GM12878 (cell line): ENCODE results near the gene LIG3. TPM values are rescaled to one million over a fixed set of nuclear protein-coding genes. Genes with fewer than 3 reads are reported as not detected.
"Not testable (repeated sequence)": the region's sequence is repeated elsewhere in the genome, so short reads cannot be mapped to it uniquely, and the experiment has no call there.

Experiments used
- ATAC-seq: fragments of 200-7000 bp; cut with Tn5 transposase; 3 replicates; pipeline ENCODE4 v1.9.1; 2020; ENCODE audit warnings: mild to moderate bottlenecking, moderate library complexity
- BruUV-seq: library from RNA; stranded (reverse); fragments of 400-500 nt; replicated peaks from 2 replicates; lab custom pipeline; 2021; lab: Mats Ljungman, UMichigan
- CTCF ChIA-PET: fragments of 300-600 bp; sonication (Branson Sonifier 250); formaldehyde crosslinking; extraction: SDS; loops from one replicate; lab custom pipeline; 2021; ENCODE audit warnings: inconsistent platforms; lab: Yijun Ruan, JAX
- POLR2A ChIA-PET: fragments of 350-600 bp; formaldehyde crosslinking; extraction: SDS; loops from one replicate; lab custom pipeline; 2021; ENCODE audit warnings: inconsistent platforms; lab: Charles Lee
- RAD21 ChIA-PET: fragments of 300-600 bp; sonication (Branson Sonifier 250); formaldehyde crosslinking; loops from one replicate; lab custom pipeline; 2023; ENCODE audit warnings: antibody characterized with exemption; ENCODE audit not compliant: unreplicated experiment; lab: Charles Lee
- SMC1A ChIA-PET: fragments of 300-600 bp; sonication (Branson Sonifier 250); formaldehyde crosslinking; loops from one replicate; lab custom pipeline; 2023; ENCODE audit not compliant: unreplicated experiment, uncharacterized antibody; lab: Charles Lee
- DNase-seq: peaks from one replicate; pipeline ENCODE4 v3.0.0-alpha.2; 2011; ENCODE audit warnings: low read depth, low spot score
- FAIRE-seq: peaks from 3 replicates; lab custom pipeline; 2011; peaks lifted over from hg19 to GRCh38; lab: Jason Lieb, UNC
- H2AFZ ChIP-seq: 2 replicates; pipeline ENCODE4 v1.6.0; 2011; ENCODE audit warnings: low read depth, low read length, control low read depth; ENCODE audit not compliant: control insufficient read depth
- H3K27ac ChIP-seq: 2 replicates; pipeline ENCODE4 v1.5.1; 2011; ENCODE audit warnings: control low read depth; ENCODE audit not compliant: control insufficient read depth, insufficient read depth
- H3K27me3 ChIP-seq, 2 experiments: replicated peaks in 1 of 2; 2 replicates each; pipeline versions ENCODE4 v1.6.0 to v1.6.1; 2011; ENCODE audit warnings: low read length in 1 of 2; ENCODE audit not compliant: control insufficient read depth in 2 of 2, insufficient read depth in 2 of 2
- H3K36me3 ChIP-seq, 2 experiments: 2 replicates each; pipeline ENCODE4 v1.5.1; 2011; ENCODE audit warnings: low read length in 1 of 2; ENCODE audit not compliant: control insufficient read depth in 2 of 2, insufficient read depth in 2 of 2
- H3K4me1 ChIP-seq: 2 replicates; pipeline ENCODE4 v1.6.1; 2011; ENCODE audit warnings: mild to moderate bottlenecking, low read length, moderate library complexity, mixed read lengths; ENCODE audit not compliant: control insufficient read depth, insufficient read depth
- H3K4me2 ChIP-seq: 2 replicates; pipeline ENCODE4 v1.6.0; 2011; ENCODE audit warnings: control low read depth; ENCODE audit not compliant: control insufficient read depth, insufficient read depth
- H3K4me3 ChIP-seq: fragments of 200-600 bp; sonication (generic); 2 replicates; pipeline ENCODE4 v1.5.1; 2016
- H3K79me2 ChIP-seq: 2 replicates; pipeline ENCODE4 v1.6.0; 2011; ENCODE audit warnings: low read length; ENCODE audit not compliant: control insufficient read depth, insufficient read depth
- H3K9ac ChIP-seq: 2 replicates; pipeline ENCODE4 v1.8.0; 2011; ENCODE audit warnings: low read length, control low read depth, mixed read lengths; ENCODE audit not compliant: control insufficient read depth, insufficient read depth
- H3K9me3 ChIP-seq: replicated peaks from 3 replicates; pipeline ENCODE4 v1.5.1; 2011; ENCODE audit warnings: mild to moderate bottlenecking, low read length; ENCODE audit not compliant: control insufficient read depth, insufficient read depth
- H4K20me1 ChIP-seq: 2 replicates; pipeline ENCODE4 v1.6.0; 2011; ENCODE audit not compliant: control insufficient read depth, insufficient read depth
- TARDBP ChIP-seq: IDR thresholded peaks from 2 replicates; pipeline ENCODE4 v1.6.1; 2016; ENCODE audit warnings: borderline replicate concordance
- WGBS: methylation state at CpG from one replicate; pipeline ENCODE4 v1.1.6; 2016; ENCODE audit warnings: low lambda C conversion rate; ENCODE audit not compliant: insufficient replicate concordance, insufficient coverage; ENCODE audit errors: missing lambda C conversion rate; 5-methylcytosine and 5-hydroxymethylcytosine counted together
- in situ Hi-C: fragments of 300-500 bp; cut with MboI; formaldehyde crosslinking; loops from 9 replicates; pipeline ENCODE4 v1.14.3; 2018; ENCODE audit warnings: mixed read lengths
- intact Hi-C: fragments of 100-400 bp; cut with micrococcal nuclease; formaldehyde crosslinking; loops from one replicate; pipeline ENCODE4 v1.14.2; 2022; ENCODE audit not compliant: unreplicated experiment
- polyA plus RNA-seq, 11 experiments: library from polyadenylated mRNA; depleted of rRNA in 4 of 11; unstranded in 6 of 11; stranded (reverse) in 5 of 11; fragments of >200 nt; fragmentation: Nextera tagmentation in 4 of 11; fragmentation: Illumina TruSeq in 1 of 11; extraction: Ambion mirVana in 4 of 11; extraction: Trizol in 1 of 11; gene quantifications; 1 replicate in 1 of 11; 2 replicates in 10 of 11; pipeline versions ENCODE4 v1.2.1 to v1.2.3, GENCODE V29; 2011 to 2016; ENCODE audit warnings: inconsistent platforms in 2 of 11, missing spikeins in 2 of 11, low read depth in 1 of 11
- total RNA-seq, 4 experiments: library from RNA; depleted of rRNA in 3 of 4; stranded (reverse); fragments of >200 nt in 3 of 4; fragmentation: Illumina TruSeq in 1 of 4; extraction: Trizol in 1 of 4; gene quantifications; 2 replicates each; pipeline versions ENCODE4 v1.2.1 to v1.2.3, GENCODE V29; 2013 to 2021

Gene LIG3
- total and polyA plus RNA-seq, 10 of the 15 experiments (the other 5 are each of a cell fraction or from before 2014, with no cell fraction given), result 6.5 to 45.4 (median 31.0) TPM

- POLR2A ChIA-PET, H3K4me1 ChIP-seq, H3K27ac ChIP-seq, H3K9ac ChIP-seq, H3K79me2 ChIP-seq, H3K4me2 ChIP-seq, H3K9me3 ChIP-seq, H3K27me3 ChIP-seq, in situ Hi-C loops, RAD21 ChIA-PET, H2AFZ ChIP-seq, FAIRE-seq, H3K36me3 ChIP-seq, H4K20me1 ChIP-seq, ATAC-seq, intact Hi-C loops, BruUV-seq, H3K4me3 ChIP-seq, DNase-seq: not testable (repeated sequence)
- 36% methylated on average over 3 of the region's 4 CpGs for WGBS
- CTCF ChIA-PET, result interaction anchor here (0.5 kb wide), 1 partner anchor 25 kb away, joined by 4 read pairs; no protein-coding TSS in a partner anchor
- SMC1A ChIA-PET, result interaction anchor here (1.1 kb wide), 1 partner anchor 32 kb away, joined by 3 read pairs; no protein-coding TSS in a partner anchor
These were observed 29.5 kb upstream of the LIG3 start for GRCh38 chr17:34950780-34951179.

GRCh38 chr17:34958438-34958837, 21.9 kb upstream of the LIG3 start:
- Histone ChIP-seq H3K79me2 (peaks cover 21% of the 10 kb centered on the region), H2AFZ (no peak overlapping the region), H3K9me3 (no peaks in the 10 kb centered on the region), H3K9ac (no peak overlapping the region), H3K4me1 (peaks cover 8% of the 10 kb centered on the region; the same call in 1 of the 2 replicates), H4K20me1 (no peaks in the 10 kb centered on the region), H3K4me3 (no peak overlapping the region), H3K4me2 (no peak overlapping the region), H3K27me3 (no peaks in the 10 kb centered on the region), H3K36me3 (no peaks in the 10 kb centered on the region), H3K27ac (no peak overlapping the region)
- RAD21 ChIA-PET, result interaction anchor here (0.6 kb wide), 1 partner anchor 24 kb away, joined by 3 read pairs; no protein-coding TSS in a partner anchor
- ATAC-seq (no peak), DNase-seq (no peak), FAIRE-seq (no peak)
- CTCF ChIA-PET, result interaction anchor here (0.6 to 1.1 kb wide), 2 partner anchors 16 to 30 kb away, joined by 3 to 4 read pairs; no protein-coding TSS in a partner anchor
- in situ Hi-C loops, result no loop called here
- POLR2A ChIA-PET, result no interaction called here
- SMC1A ChIA-PET, result interaction anchor here (0.6 to 1.4 kb wide), 2 partner anchors 26 to 44 kb away, joined by 3 to 4 read pairs; no protein-coding TSS in a partner anchor
- no peak for TF ChIP-seq TARDBP
- BruUV-seq, result no TSS peak
- intact Hi-C loops, result no loop called here
- WGBS, result 39% methylated on average over 1 of the region's 1 CpG
